Measurements from ENCODE around the gene ZNF701. TPM values are rescaled to one million over a fixed set of nuclear protein-coding genes. Genes with fewer than 3 reads are reported as not detected.
"Not testable (repeated sequence)": the region's sequence is repeated elsewhere in the genome, so short reads cannot be mapped to it uniquely, and the experiment has no call there.

ZNF701 gene
- total RNA-seq, 1 experiment from 2014 or later: 24.4 TPM

GRCh38 chr19:52541608-52542007, 28.5 kb upstream of the ZNF701 start:
- peaks cover 6% of the 10 kb centered on the region for H3K27me3 Mint-ChIP-seq (ENCODE audit: low read depth)
- Histone ChIP-seq H3K4ac (ENCODE audit: low read depth, low read length) (no peak overlapping the region), H4K5ac (ENCODE audit: insufficient read length, low read depth, low read length) (no peak overlapping the region), H3K56ac (ENCODE audit: insufficient read length, low read depth, low read length) (no peak overlapping the region), H3K4me1 (ENCODE audit: insufficient read depth, low read length) (no peaks in the 10 kb centered on the region; the same call in 1 of the 2 replicates), H2BK12ac (ENCODE audit: insufficient read length, low read depth, low read length) (no peak overlapping the region), H4K91ac (ENCODE audit: insufficient read length, low read depth, low read length) (no peak overlapping the region), H2AK5ac (ENCODE audit: insufficient read length, low read length) (no peak overlapping the region), H2AFZ (ENCODE audit: low read length) (no peak overlapping the region), H3T11ph (ENCODE audit: low read length) (no peak overlapping the region), H3K79me1 (ENCODE audit: insufficient read depth, low read depth, low read length, poor library complexity, severe bottlenecking) (no peaks in the 10 kb centered on the region), H2BK120ac (ENCODE audit: low read depth, low read length, poor library complexity, severe bottlenecking) (no peak overlapping the region), H3K14ac (ENCODE audit: insufficient read depth, low read length) (no peak overlapping the region), H3K18ac (ENCODE audit: insufficient read length, low read depth, low read length) (no peak overlapping the region), H3K23ac (ENCODE audit: insufficient read length, low read depth, low read length) (no peak overlapping the region), H3K23me2 (ENCODE audit: insufficient read length, low read depth, low read length, poor library complexity, severe bottlenecking) (peaks cover 1% of the 10 kb centered on the region), H3K9me3 (ENCODE audit: control insufficient read depth, low read depth, low read length) (no peaks in the 10 kb centered on the region), H4K8ac (replicated peaks; ENCODE audit: insufficient read length, low read depth, low read length) (no peak overlapping the region), H2BK5ac (ENCODE audit: insufficient read length, low read length) (no peak overlapping the region), H2BK15ac (ENCODE audit: low read depth, low read length) (no peak overlapping the region), H3K27me3 (ENCODE audit: insufficient read depth, low read length) (no peaks in the 10 kb centered on the region), H3K4me2 (ENCODE audit: insufficient read depth, insufficient read length, low read length) (no peak overlapping the region), H4K20me1 (ENCODE audit: control insufficient read depth, insufficient read depth, insufficient read length) (no peaks in the 10 kb centered on the region), H3K27ac (ENCODE audit: insufficient read length, low read depth, low read length) (no peak overlapping the region), H3K79me2 (ENCODE audit: insufficient read depth, low read length) (no peaks in the 10 kb centered on the region), H3K9ac (ENCODE audit: extremely low read depth, insufficient read length, low read length) (no peak overlapping the region), H2BK20ac (ENCODE audit: low read depth, low read length, poor library complexity, severe bottlenecking) (no peak overlapping the region)
- peak; percentile 34; the same call in 2 of the 3 replicates for TF ChIP-seq CTCF (conservative IDR thresholded peaks at IDR 0.05)
- H3K4me3 Mint-ChIP-seq: no peak overlapping the region
- DNase-seq: no peak
- no peak overlapping the region for H3K27ac Mint-ChIP-seq
- H3K9me3 Mint-ChIP-seq: no peaks in the 10 kb centered on the region
- H3K4me1 Mint-ChIP-seq: peaks cover 6% of the 10 kb centered on the region in 2 experiments
- no CpG with 5 or more reads among the region's 5 CpGs for WGBS (ENCODE audit: extremely low coverage, insufficient read length, low lambda C conversion rate)
- H3K36me3 Mint-ChIP-seq (ENCODE audit: insufficient read depth in 1 of 3, low read depth in 3 of 3): peaks cover 8 to 40% (median 20%) of the 10 kb centered on the region in 3 experiments

DNA sequence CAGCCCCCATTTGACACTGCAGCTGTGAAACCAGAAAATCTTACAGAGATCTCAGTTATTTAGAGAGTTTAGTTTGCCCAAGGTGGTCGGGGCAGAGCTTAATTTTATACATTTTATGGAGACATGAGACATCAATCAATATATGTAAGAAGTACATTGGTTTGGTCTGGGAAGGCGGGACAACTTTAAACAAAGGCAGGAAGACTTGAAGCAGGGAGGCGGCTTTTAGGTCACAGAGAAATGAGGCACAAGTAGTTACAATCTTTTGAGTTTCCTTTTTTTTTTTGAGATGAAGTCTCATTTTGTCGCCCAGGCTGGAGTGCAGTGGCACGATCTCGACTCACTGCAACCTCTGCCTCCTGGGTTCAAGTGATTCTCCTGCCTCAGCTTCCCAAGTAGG, 27.5 kb upstream of the ZNF701 start:
- not testable (repeated sequence) for H3K27ac ChIP-seq (ENCODE audit: insufficient read length, low read depth, low read length); H3K4ac ChIP-seq (ENCODE audit: low read depth, low read length); H3K4me2 ChIP-seq (ENCODE audit: insufficient read depth, insufficient read length, low read length); H2BK20ac ChIP-seq (ENCODE audit: low read depth, low read length, poor library complexity, severe bottlenecking); H3K23me2 ChIP-seq (ENCODE audit: insufficient read length, low read depth, low read length, poor library complexity, severe bottlenecking); H2AFZ ChIP-seq (ENCODE audit: low read length); H2AK5ac ChIP-seq (ENCODE audit: insufficient read length, low read length); H3K27me3 Mint-ChIP-seq (ENCODE audit: low read depth); H3K9ac ChIP-seq (ENCODE audit: extremely low read depth, insufficient read length, low read length); H2BK12ac ChIP-seq (ENCODE audit: insufficient read length, low read depth, low read length); H3T11ph ChIP-seq (ENCODE audit: low read length); H3K9me3 ChIP-seq (ENCODE audit: control insufficient read depth, low read depth, low read length); H3K9me3 Mint-ChIP-seq; H3K4me3 Mint-ChIP-seq; H3K4me1 Mint-ChIP-seq; H2BK5ac ChIP-seq (ENCODE audit: insufficient read length, low read length); H3K4me1 ChIP-seq (ENCODE audit: insufficient read depth, low read length); H3K27ac Mint-ChIP-seq; H4K20me1 ChIP-seq (ENCODE audit: control insufficient read depth, insufficient read depth, insufficient read length); H2BK15ac ChIP-seq (ENCODE audit: low read depth, low read length); H3K14ac ChIP-seq (ENCODE audit: insufficient read depth, low read length); H3K23ac ChIP-seq (ENCODE audit: insufficient read length, low read depth, low read length); DNase-seq; H3K27me3 ChIP-seq (ENCODE audit: insufficient read depth, low read length); H4K91ac ChIP-seq (ENCODE audit: insufficient read length, low read depth, low read length); H4K5ac ChIP-seq (ENCODE audit: insufficient read length, low read depth, low read length); H3K79me2 ChIP-seq (ENCODE audit: insufficient read depth, low read length); H2BK120ac ChIP-seq (ENCODE audit: low read depth, low read length, poor library complexity, severe bottlenecking); H3K79me1 ChIP-seq (ENCODE audit: insufficient read depth, low read depth, low read length, poor library complexity, severe bottlenecking); H3K56ac ChIP-seq (ENCODE audit: insufficient read length, low read depth, low read length); H3K18ac ChIP-seq (ENCODE audit: insufficient read length, low read depth, low read length); H4K8ac ChIP-seq (replicated peaks; ENCODE audit: insufficient read length, low read depth, low read length)
- whole genome bisulfite sequencing (ENCODE audit: extremely low coverage, insufficient read length, low lambda C conversion rate): no CpG with 5 or more reads among the region's 6 CpGs
- peaks cover 13 to 47% (median 25%) of the 10 kb centered on the region in 3 experiments for H3K36me3 Mint-ChIP-seq (ENCODE audit: insufficient read depth in 1 of 3, low read depth in 3 of 3)
